Trophoblast cell (in vitro differentiated cells and primary cell): ENCODE results near the gene GNGT1.
"Not testable (repeated sequence)": the region's sequence is repeated elsewhere in the genome, so short reads cannot be mapped to it uniquely, and the experiment has no call there.

Source experiments
- DNase-seq, 2 donors: peaks; one replicate each; pipeline ENCODE4 v3.0.0-alpha.2; 2016
- H2AFZ ChIP-seq: 2 replicates; pipeline ENCODE4 v1.6.1; 2013; ENCODE audit warnings: low read length, moderate library complexity, mild to moderate bottlenecking; ENCODE audit not compliant: insufficient read depth, poor library complexity
- H2AK5ac ChIP-seq: 2 replicates; pipeline ENCODE4 v1.6.1; 2013; ENCODE audit warnings: mild to moderate bottlenecking, low read length
- H2BK120ac ChIP-seq: 2 replicates; pipeline ENCODE4 v1.6.1; 2013; ENCODE audit warnings: low read length, mild to moderate bottlenecking, moderate library complexity; ENCODE audit not compliant: insufficient read depth, poor library complexity
- H2BK12ac ChIP-seq: 2 replicates; pipeline ENCODE4 v1.6.1; 2013; ENCODE audit warnings: mild to moderate bottlenecking, low read length, moderate library complexity
- H2BK5ac ChIP-seq: 2 replicates; pipeline ENCODE4 v1.6.1; 2013; ENCODE audit warnings: low read length, low read depth, moderate library complexity, mild to moderate bottlenecking; ENCODE audit not compliant: poor library complexity
- H3K14ac ChIP-seq: 2 replicates; pipeline ENCODE4 v1.6.1; 2013; ENCODE audit warnings: mild to moderate bottlenecking, low read length
- H3K18ac ChIP-seq: 2 replicates; pipeline ENCODE4 v1.6.1; 2013; ENCODE audit warnings: mild to moderate bottlenecking, low read length
- H3K23ac ChIP-seq: 2 replicates; pipeline ENCODE4 v1.6.1; 2013; ENCODE audit warnings: low read length
- H3K27ac ChIP-seq: 2 replicates; pipeline ENCODE4 v1.5.1; 2013; ENCODE audit warnings: low read depth, mild to moderate bottlenecking, inconsistent platforms, low read length, moderate library complexity
- H3K27me3 ChIP-seq: 2 replicates; pipeline ENCODE4 v1.6.1; 2013; ENCODE audit warnings: inconsistent platforms, mild to moderate bottlenecking, low read length, moderate library complexity; ENCODE audit not compliant: insufficient read depth
- H3K36me3 ChIP-seq, 2 experiments: 1 replicate in 1 of 2; 2 replicates in 1 of 2; pipeline ENCODE4 v1.6.1; 2013; ENCODE audit warnings: low read length in 2 of 2, mild to moderate bottlenecking in 2 of 2, moderate library complexity in 1 of 2; ENCODE audit not compliant: insufficient read depth in 2 of 2, control insufficient read depth in 1 of 2
- H3K4ac ChIP-seq: 2 replicates; pipeline ENCODE4 v1.6.1; 2013; ENCODE audit warnings: low read depth, mild to moderate bottlenecking, low read length, moderate library complexity
- H3K4me1 ChIP-seq, 2 experiments: 1 replicate in 1 of 2; 2 replicates in 1 of 2; pipeline ENCODE4 v1.6.1; 2013; ENCODE audit warnings: low read length in 2 of 2, mild to moderate bottlenecking in 2 of 2, moderate library complexity in 1 of 2; ENCODE audit not compliant: insufficient read depth in 2 of 2, control insufficient read depth in 1 of 2
- H3K4me2 ChIP-seq: 2 replicates; pipeline ENCODE4 v1.6.1; 2013; ENCODE audit warnings: inconsistent platforms, mild to moderate bottlenecking, low read length, moderate library complexity
- H3K4me3 ChIP-seq: 2 replicates; pipeline ENCODE4 v1.5.1; 2013; ENCODE audit warnings: mild to moderate bottlenecking, low read depth, low read length, inconsistent platforms
- H3K79me1 ChIP-seq: one replicate; pipeline ENCODE4 v1.6.1; 2013; ENCODE audit warnings: low read length
- H3K79me2 ChIP-seq: 2 replicates; pipeline ENCODE4 v1.6.1; 2013; ENCODE audit warnings: low read length, mild to moderate bottlenecking; ENCODE audit not compliant: control insufficient read depth, insufficient read depth, poor library complexity
- H3K9ac ChIP-seq: 2 replicates; pipeline ENCODE4 v1.6.1; 2013; ENCODE audit warnings: mild to moderate bottlenecking, low read length
- H3K9me3 ChIP-seq: 2 replicates; pipeline ENCODE4 v1.6.1; 2013; ENCODE audit warnings: low read depth, mild to moderate bottlenecking, control low read depth, inconsistent platforms, low read length; ENCODE audit not compliant: insufficient read depth
- H4K12ac ChIP-seq: 2 replicates; pipeline ENCODE4 v1.6.1; 2013; ENCODE audit warnings: low read depth, mild to moderate bottlenecking, low read length, moderate library complexity
- H4K8ac ChIP-seq: 2 replicates; pipeline ENCODE4 v1.6.1; 2013; ENCODE audit warnings: low read depth, mild to moderate bottlenecking, low read length, moderate library complexity
- H4K91ac ChIP-seq: one replicate; pipeline ENCODE4 v1.6.1; 2013; ENCODE audit warnings: low read depth, mild to moderate bottlenecking, low read length, moderate library complexity
- WGBS: extraction: QIAGEN DNeasy Blood & Tissue Kit; methylation state at CpG from one replicate; pipeline ENCODE4 v1.1.7; 2013; ENCODE audit warnings: missing lambda C conversion rate; ENCODE audit not compliant: insufficient read length, insufficient coverage; ENCODE audit errors: extremely low coverage; 5-methylcytosine and 5-hydroxymethylcytosine counted together

The GNGT1 gene

GRCh38 chr7:93902777-93903423 lies 3.5 kb upstream of the GNGT1 start:
- Histone ChIP-seq H3K9ac (no peak overlapping the region), H3K79me2 (no peaks in the 10 kb centered on the region), H3K4ac (no peak overlapping the region), H2AK5ac (no peak overlapping the region), H4K8ac (no peak overlapping the region), H3K18ac (no peak overlapping the region), H3K14ac (no peak overlapping the region), H3K27me3 (no peaks in the 10 kb centered on the region), H3K4me1 (no peaks in the 10 kb centered on the region), H3K27ac (no peak overlapping the region), H3K79me1 (no peaks in the 10 kb centered on the region), H3K23ac (no peak overlapping the region), H3K4me2 (no peak overlapping the region), H4K12ac (no peak overlapping the region), H2BK120ac (no peak overlapping the region), H3K4me3 (no peak overlapping the region), H2AFZ (no peak overlapping the region), H2BK12ac (no peak overlapping the region), H3K9me3 (no peaks in the 10 kb centered on the region), H3K36me3 (no peaks in the 10 kb centered on the region), H4K91ac (no peak overlapping the region), H2BK5ac (no peak overlapping the region)
- WGBS = no CpG with 5 or more reads among the region's 1 CpG
- peak; percentile 28 to 75 for DNase-seq

GRCh38 chr7:93910076-93910994 lies 4.0 kb downstream of the GNGT1 start:
- H3K23ac ChIP-seq = no peak overlapping the region
- H2BK120ac ChIP-seq = no peak overlapping the region
- H4K12ac ChIP-seq = no peak overlapping the region
- no peaks in the 10 kb centered on the region for H3K27me3 ChIP-seq
- H3K4me1 ChIP-seq = no peaks in the 10 kb centered on the region
- no peaks in the 10 kb centered on the region for H3K36me3 ChIP-seq
- H3K4me2 ChIP-seq = no peak overlapping the region
- no peaks in the 10 kb centered on the region for H3K79me2 ChIP-seq
- no peaks in the 10 kb centered on the region for H3K79me1 ChIP-seq
- H3K4ac ChIP-seq = no peak overlapping the region
- no peak overlapping the region for H4K91ac ChIP-seq
- H2AK5ac ChIP-seq = no peak overlapping the region
- H3K9me3 ChIP-seq = no peaks in the 10 kb centered on the region
- no peak overlapping the region for H3K27ac ChIP-seq
- WGBS = no CpG with 5 or more reads among the region's 3 CpGs
- no peak overlapping the region for H3K4me3 ChIP-seq
- DNase-seq = no peak
- H4K8ac ChIP-seq = no peak overlapping the region
- no peak overlapping the region for H2BK12ac ChIP-seq
- H2BK5ac ChIP-seq = no peak overlapping the region
- no peak overlapping the region for H3K9ac ChIP-seq
- H2AFZ ChIP-seq = no peak overlapping the region
- H3K14ac ChIP-seq = no peak overlapping the region
- no peak overlapping the region for H3K18ac ChIP-seq

GRCh38 chr7:93911242-93911641 lies 4.9 kb downstream of the GNGT1 start:
- H4K8ac ChIP-seq, H2BK12ac ChIP-seq, H3K27me3 ChIP-seq, H2AFZ ChIP-seq, H3K79me2 ChIP-seq, H3K18ac ChIP-seq, H2BK5ac ChIP-seq, H3K27ac ChIP-seq, H3K9me3 ChIP-seq, H3K9ac ChIP-seq, H3K14ac ChIP-seq, H3K4me3 ChIP-seq, H3K23ac ChIP-seq, H3K36me3 ChIP-seq, H4K12ac ChIP-seq, H2BK120ac ChIP-seq, DNase-seq, H2AK5ac ChIP-seq, H3K4ac ChIP-seq, H4K91ac ChIP-seq, H3K79me1 ChIP-seq, H3K4me1 ChIP-seq, H3K4me2 ChIP-seq: not testable (repeated sequence)
- no CpG with 5 or more reads among the region's 3 CpGs for WGBS

GRCh38 chr7:93911661-93912060 lies 5.3 kb downstream of the GNGT1 start:
- not testable (repeated sequence) for H3K4me2 ChIP-seq, H3K27me3 ChIP-seq, H3K4me1 ChIP-seq, H3K79me2 ChIP-seq, DNase-seq, H4K8ac ChIP-seq, H3K9ac ChIP-seq, H3K9me3 ChIP-seq, H3K36me3 ChIP-seq, H3K4ac ChIP-seq, H3K27ac ChIP-seq, H3K14ac ChIP-seq, H3K18ac ChIP-seq, H4K12ac ChIP-seq, H2BK5ac ChIP-seq, H4K91ac ChIP-seq, H3K23ac ChIP-seq, H2AK5ac ChIP-seq, H2AFZ ChIP-seq, H3K4me3 ChIP-seq, H3K79me1 ChIP-seq, H2BK12ac ChIP-seq, H2BK120ac ChIP-seq
